Panc1 (cell line): Measurements from ENCODE around the gene SLC13A3. TPM values are rescaled to one million over a fixed set of nuclear protein-coding genes. Genes with fewer than 3 reads are reported as not detected.

Source experiments
- ATAC-seq: fragments of 200-7000 bp; cut with Tn5 transposase; 2 replicates; pipeline ENCODE4 v1.9.1; 2020; ENCODE audit warnings: mild to moderate bottlenecking, moderate library complexity
- BruUV-seq: library from RNA; stranded (reverse); fragments of 400-500 nt; replicated peaks from 2 replicates; lab custom pipeline; 2021; lab: Mats Ljungman, UMichigan
- CTCF ChIA-PET: fragments of 300-600 bp; sonication (Branson Sonifier 250); formaldehyde crosslinking; loops from one replicate; lab custom pipeline; 2022; ENCODE audit warnings: antibody characterized with exemption; lab: Charles Lee
- POLR2A ChIA-PET: fragments of 300-600 bp; sonication (Branson Sonifier 250); formaldehyde crosslinking; loops from one replicate; lab custom pipeline; 2022; ENCODE audit warnings: antibody characterized with exemption; lab: Charles Lee
- DNase-seq: peaks from one replicate; pipeline ENCODE4 v3.0.0-alpha.2; 2010; ENCODE audit warnings: low read depth, low spot score
- H3K27ac ChIP-seq: 2 replicates; pipeline ENCODE4 v1.5.1; 2011; ENCODE audit warnings: mild to moderate bottlenecking, low read length, inconsistent platforms
- H3K27me3 ChIP-seq: fragments of 200-500 bp; sonication (Bioruptor generic); 2 replicates; pipeline ENCODE4 v1.6.0; 2014; ENCODE audit warnings: low read length, inconsistent platforms; ENCODE audit not compliant: control insufficient read depth, insufficient read depth
- H3K36me3 ChIP-seq: fragments of 200-500 bp; sonication (Bioruptor generic); 2 replicates; pipeline ENCODE4 v1.5.1; 2014; ENCODE audit warnings: inconsistent platforms, mild to moderate bottlenecking, low read length, moderate library complexity; ENCODE audit not compliant: control insufficient read depth, insufficient read depth
- H3K4me1 ChIP-seq: 2 replicates; pipeline ENCODE4 v1.5.1; 2011; ENCODE audit warnings: inconsistent platforms, mild to moderate bottlenecking, low read length, moderate library complexity; ENCODE audit not compliant: control insufficient read depth, insufficient read depth
- H3K4me3 ChIP-seq, 2 experiments: 2 replicates each; pipeline ENCODE4 v1.5.1; 2011 to 2012; ENCODE audit warnings: low read depth in 2 of 2, low read length in 2 of 2, mild to moderate bottlenecking in 2 of 2, inconsistent platforms in 1 of 2, moderate library complexity in 1 of 2
- H3K9me3 ChIP-seq: fragments of 200-500 bp; sonication (Bioruptor generic); 2 replicates; pipeline ENCODE4 v1.5.1; 2014; ENCODE audit warnings: low read depth, mild to moderate bottlenecking, inconsistent platforms, low read length, moderate library complexity; ENCODE audit not compliant: control insufficient read depth, insufficient read depth
- CTCF ChIP-seq: fragments of 450-650 bp; IDR thresholded peaks from 2 replicates; pipeline ENCODE4 v1.5.1; 2017; ENCODE audit warnings: mild to moderate bottlenecking
- POLR2AphosphoS5 ChIP-seq: IDR thresholded peaks from 2 replicates; pipeline ENCODE4 v1.6.1; 2012; ENCODE audit warnings: mild to moderate bottlenecking, low read depth, low read length, moderate library complexity
- SIN3A ChIP-seq: IDR thresholded peaks from 2 replicates; pipeline ENCODE4 v1.6.1; 2012; ENCODE audit warnings: low read depth, mild to moderate bottlenecking, low read length, moderate library complexity, borderline replicate concordance; ENCODE audit not compliant: insufficient read depth
- TCF7L2 ChIP-seq: IDR thresholded peaks from 2 replicates; pipeline ENCODE4 v1.6.1; 2011; ENCODE audit warnings: mild to moderate bottlenecking, low read depth, low read length, inconsistent platforms
- in situ Hi-C: cut with HindIII; loops from 2 replicates; pipeline ENCODE4 v1.10.0; 2016; ENCODE audit warnings: low sequenced_read_pairs, low pct_unique_long_range_greater_than_20kb
- intact Hi-C: fragments of 100-400 bp; cut with micrococcal nuclease; formaldehyde crosslinking; loops from one replicate; pipeline ENCODE4 v1.10.0; 2022; ENCODE audit not compliant: unreplicated experiment
- total RNA-seq: library from RNA; stranded (reverse); gene quantifications from one replicate; pipeline ENCODE4 v1.2.1, GENCODE V29; 2021; ENCODE audit not compliant: unreplicated experiment
- TF ChIP-seq, protein P1 (sequence below), 2 experiments: IDR thresholded peaks; 2 replicates each; pipeline ENCODE4 v1.6.1; 2011 to 2012; ENCODE audit warnings: low read depth in 2 of 2, control low read depth in 1 of 2, low read length in 1 of 2, mild to moderate bottlenecking in 1 of 2, moderate library complexity in 1 of 2; ENCODE audit not compliant: insufficient read depth in 1 of 2

SLC13A3 gene
- total RNA-seq, 1 experiment from 2014 or later = 0.31 TPM

DNA sequence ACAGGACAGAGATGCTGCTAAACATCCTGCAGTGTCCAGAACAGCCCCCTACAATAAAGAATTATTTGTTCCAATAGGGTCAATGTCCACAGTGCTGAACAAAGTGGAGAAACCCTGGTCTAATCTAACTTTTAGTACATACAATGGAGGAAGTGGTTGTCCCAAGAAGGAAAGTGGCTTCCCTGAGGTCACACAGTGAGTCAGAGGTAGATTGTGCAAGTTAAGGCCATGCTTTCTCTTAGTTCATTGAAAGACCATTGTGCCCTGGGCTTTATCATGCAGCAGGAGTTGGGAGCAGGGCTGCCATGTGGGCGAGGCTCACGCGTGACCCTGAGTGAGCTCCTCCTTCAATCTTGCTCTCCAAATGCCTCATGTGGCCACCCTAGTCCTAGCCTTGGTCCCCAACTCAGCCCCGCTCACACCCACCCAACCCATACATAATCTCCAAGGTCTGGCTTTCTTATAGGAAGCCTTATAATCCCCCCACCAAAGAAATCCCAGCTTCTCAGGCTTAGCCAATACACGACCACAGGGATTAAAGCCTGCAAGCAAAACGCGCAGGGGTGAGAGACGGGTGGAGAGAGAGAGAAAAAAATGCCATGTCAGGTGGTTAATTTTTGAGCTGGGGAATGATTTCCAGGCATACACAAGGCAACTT is 19.9 kb downstream of the SLC13A3 start:
- Histone ChIP-seq H3K36me3 (no peaks in the 10 kb centered on the region), H3K4me1 (no peaks in the 10 kb centered on the region), H3K9me3 (no peaks in the 10 kb centered on the region), H3K27me3 (no peaks in the 10 kb centered on the region), H3K4me3 (no peak overlapping the region), H3K27ac (no peak overlapping the region)
- TF ChIP-seq CTCF (no peak), TCF7L2 (no peak), SIN3A (no peak), POLR2AphosphoS5 (no peak)
- TF ChIP-seq, protein P1, sequence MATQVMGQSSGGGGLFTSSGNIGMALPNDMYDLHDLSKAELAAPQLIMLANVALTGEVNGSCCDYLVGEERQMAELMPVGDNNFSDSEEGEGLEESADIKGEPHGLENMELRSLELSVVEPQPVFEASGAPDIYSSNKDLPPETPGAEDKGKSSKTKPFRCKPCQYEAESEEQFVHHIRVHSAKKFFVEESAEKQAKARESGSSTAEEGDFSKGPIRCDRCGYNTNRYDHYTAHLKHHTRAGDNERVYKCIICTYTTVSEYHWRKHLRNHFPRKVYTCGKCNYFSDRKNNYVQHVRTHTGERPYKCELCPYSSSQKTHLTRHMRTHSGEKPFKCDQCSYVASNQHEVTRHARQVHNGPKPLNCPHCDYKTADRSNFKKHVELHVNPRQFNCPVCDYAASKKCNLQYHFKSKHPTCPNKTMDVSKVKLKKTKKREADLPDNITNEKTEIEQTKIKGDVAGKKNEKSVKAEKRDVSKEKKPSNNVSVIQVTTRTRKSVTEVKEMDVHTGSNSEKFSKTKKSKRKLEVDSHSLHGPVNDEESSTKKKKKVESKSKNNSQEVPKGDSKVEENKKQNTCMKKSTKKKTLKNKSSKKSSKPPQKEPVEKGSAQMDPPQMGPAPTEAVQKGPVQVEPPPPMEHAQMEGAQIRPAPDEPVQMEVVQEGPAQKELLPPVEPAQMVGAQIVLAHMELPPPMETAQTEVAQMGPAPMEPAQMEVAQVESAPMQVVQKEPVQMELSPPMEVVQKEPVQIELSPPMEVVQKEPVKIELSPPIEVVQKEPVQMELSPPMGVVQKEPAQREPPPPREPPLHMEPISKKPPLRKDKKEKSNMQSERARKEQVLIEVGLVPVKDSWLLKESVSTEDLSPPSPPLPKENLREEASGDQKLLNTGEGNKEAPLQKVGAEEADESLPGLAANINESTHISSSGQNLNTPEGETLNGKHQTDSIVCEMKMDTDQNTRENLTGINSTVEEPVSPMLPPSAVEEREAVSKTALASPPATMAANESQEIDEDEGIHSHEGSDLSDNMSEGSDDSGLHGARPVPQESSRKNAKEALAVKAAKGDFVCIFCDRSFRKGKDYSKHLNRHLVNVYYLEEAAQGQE (IDR thresholded peaks at IDR 0.05; ENCODE audit: insufficient read depth in 1 of 2, low read depth in 2 of 2, low read length in 1 of 2) = no peak
- ChIA-PET POLR2A (no interaction called here), CTCF (no interaction called here)
- intact Hi-C loops (no loop called here), in situ Hi-C loops (no loop called here)
- BruUV-seq = no TSS peak
- no peak for DNase-seq
- no peak for ATAC-seq

DNA sequence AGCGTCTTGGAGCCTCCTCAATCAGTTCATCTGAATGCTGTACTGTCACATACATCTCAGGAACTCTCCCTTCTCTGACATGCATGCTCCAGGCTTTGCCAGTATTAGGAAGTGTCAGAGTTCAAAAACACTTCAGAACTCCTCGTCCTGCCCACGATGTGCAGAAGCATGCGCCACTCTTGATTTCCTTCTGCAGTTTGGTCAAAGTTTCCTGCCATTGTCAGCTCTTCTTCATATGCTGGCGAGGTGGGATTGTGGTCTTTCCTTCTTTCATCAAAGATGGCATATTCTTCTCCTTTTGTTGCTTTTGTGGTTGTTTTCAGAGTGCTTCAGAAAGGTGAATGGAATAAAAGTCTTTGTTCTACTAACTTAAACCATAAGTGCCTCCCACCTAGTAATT is 21.0 kb downstream of the SLC13A3 start:
- intact Hi-C loops (no loop called here), in situ Hi-C loops (no loop called here)
- no peak for TF ChIP-seq TCF7L2
- no peak for TF ChIP-seq SIN3A
- DNase-seq (no peak), ATAC-seq (no peak)
- Histone ChIP-seq H3K27ac (no peak overlapping the region), H3K4me1 (no peaks in the 10 kb centered on the region), H3K27me3 (no peaks in the 10 kb centered on the region), H3K4me3 (no peak overlapping the region), H3K36me3 (no peaks in the 10 kb centered on the region), H3K9me3 (no peaks in the 10 kb centered on the region)
- ChIA-PET POLR2A (no interaction called here), CTCF (no interaction called here)
- BruUV-seq = no TSS peak

GRCh38 chr20:46629341-46629740 is 21.9 kb downstream of the SLC13A3 start:
- BruUV-seq = no TSS peak
- Histone ChIP-seq H3K27me3 (peaks cover 5% of the 10 kb centered on the region; the same call in 1 of the 2 replicates), H3K9me3 (no peaks in the 10 kb centered on the region), H3K4me3 (no peak overlapping the region), H3K4me1 (no peaks in the 10 kb centered on the region), H3K36me3 (no peaks in the 10 kb centered on the region), H3K27ac (no peak overlapping the region)
- DNase-seq (no peak), ATAC-seq (no peak)
- CTCF ChIA-PET = no interaction called here
- intact Hi-C loops (no loop called here), in situ Hi-C loops (no loop called here)
- TF ChIP-seq SIN3A = no peak
- TF ChIP-seq TCF7L2 = no peak
- POLR2A ChIA-PET = no interaction called here
